Stimulated activated CD8-positive, alpha-beta memory T cell treated with anti-CD3 and anti-CD28 coated beads, Interleukin-4, amount 100 ng/mL, for 48 hours (primary cell): ENCODE results near the gene CHN2.
"Not testable (repeated sequence)": the region's sequence is repeated elsewhere in the genome, so short reads cannot be mapped to it uniquely, and the experiment has no call there.

Experiments
- DNase-seq: peaks from one replicate; pipeline ENCODE4 v3.0.0-alpha.2; 2020

The CHN2 gene

DNA sequence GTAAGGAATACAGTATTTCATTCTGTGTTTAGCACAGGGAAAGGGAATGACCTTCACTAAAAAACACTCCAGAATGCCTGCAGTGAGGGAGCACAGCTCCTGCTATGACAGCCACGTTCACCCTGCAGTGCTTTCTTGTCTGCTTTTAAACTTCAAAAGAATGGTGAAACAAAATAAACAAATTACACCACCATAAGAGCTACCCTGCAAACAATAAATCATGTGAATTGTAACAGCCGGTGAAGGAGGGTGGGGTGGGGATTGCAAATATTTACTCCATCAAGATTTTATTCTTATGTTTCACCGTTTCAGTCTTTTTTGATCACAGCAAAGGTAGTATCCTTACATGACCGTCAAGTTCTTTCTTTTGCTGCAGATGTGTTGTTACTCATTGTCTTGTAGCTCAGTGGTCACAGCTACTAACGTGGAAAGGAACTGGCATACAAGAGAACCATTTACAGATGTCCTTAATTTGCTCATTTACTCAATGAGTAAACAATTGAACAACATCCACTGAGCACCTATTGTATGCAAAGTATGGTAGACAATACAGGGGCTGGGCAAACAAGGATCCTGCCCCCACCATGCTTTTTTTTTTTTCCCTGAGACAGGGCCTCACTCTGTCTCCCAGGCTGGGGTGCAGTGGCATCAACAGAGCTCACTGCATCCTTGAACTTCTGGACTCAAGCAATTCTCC lies 4.1 kb upstream of the CHN2 start:
- no peak for DNase-seq

GRCh38 chr7:29192323-29192722 lies 2.3 kb upstream of the CHN2 start:
- DNase-seq, result no peak

- DNase-seq, result no peak
Measured at GRCh38 chr7:29192811-29193210, 1.8 kb upstream of the CHN2 start.

DNA sequence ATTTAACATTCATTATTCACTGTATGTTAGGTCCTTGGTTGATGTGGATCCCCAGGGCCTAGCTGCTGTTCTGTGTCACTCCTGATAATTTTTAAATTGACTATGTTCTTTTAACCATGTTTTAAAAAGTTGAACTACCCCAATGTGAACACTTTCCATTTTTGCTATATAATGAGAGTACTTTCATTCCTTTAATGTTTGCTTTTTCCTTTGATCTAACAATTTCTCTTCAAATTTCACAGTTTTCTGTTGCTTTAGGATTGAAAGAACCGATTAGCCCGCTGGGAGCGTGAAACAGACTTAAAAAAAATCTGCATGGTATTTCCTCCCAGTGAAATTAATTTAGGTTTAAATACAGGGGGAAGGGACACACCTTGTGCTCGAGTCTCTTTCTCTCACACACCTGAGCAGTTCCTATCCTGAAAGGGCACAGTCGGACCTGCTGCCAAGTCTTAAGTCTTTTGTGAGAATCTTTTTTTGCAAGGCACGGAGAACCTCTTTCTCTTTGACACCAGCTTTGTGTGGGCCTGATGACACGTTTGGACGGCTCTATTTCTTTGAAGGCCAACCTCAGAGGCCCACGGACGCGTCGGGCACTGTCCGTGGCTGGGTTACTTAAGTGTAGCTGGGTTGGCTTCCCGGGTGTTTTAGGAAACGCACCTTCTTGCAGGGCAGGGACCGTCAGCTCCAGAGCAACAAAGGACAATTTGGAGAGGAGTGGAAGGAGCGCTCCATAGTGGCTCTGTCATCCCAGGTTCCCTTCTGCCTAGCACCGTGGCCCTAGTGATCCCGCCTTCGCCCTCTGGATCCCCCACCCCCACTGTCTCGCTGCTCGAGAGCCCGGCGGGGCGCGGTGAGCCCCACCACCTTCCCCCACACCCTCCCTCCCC lies 1.0 kb upstream of the CHN2 start:
- DNase-seq, result no peak

GRCh38 chr7:29194206-29194593 lies 375 bp upstream of the CHN2 start:
- DNase-seq, result no peak

- DNase-seq, result no peak
Measured at GRCh38 chr7:29196191-29196590, 1.6 kb downstream of the CHN2 start.

GRCh38 chr7:29196971-29197595 lies 2.5 kb downstream of the CHN2 start:
- DNase-seq, result no peak

DNA sequence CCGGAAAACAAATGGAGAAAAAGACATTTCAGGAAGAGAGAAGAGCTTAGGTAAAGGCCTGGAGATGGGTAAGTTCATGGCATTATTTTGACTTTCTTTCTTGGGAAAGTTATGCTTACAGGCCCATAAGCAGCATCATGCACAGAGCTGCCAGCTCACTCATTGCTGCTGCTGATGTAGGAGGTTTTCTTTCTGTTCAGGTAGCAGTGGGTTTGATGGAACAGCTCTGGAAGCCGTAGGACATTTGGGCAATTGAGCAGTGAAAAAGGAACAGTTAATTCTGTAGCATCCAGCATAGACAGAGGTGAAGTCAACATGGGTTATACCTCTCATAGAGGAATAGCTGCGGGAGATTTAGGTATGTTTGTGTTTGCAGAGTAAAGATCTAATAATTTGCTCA lies 3.3 kb downstream of the CHN2 start:
- no peak for DNase-seq

DNA sequence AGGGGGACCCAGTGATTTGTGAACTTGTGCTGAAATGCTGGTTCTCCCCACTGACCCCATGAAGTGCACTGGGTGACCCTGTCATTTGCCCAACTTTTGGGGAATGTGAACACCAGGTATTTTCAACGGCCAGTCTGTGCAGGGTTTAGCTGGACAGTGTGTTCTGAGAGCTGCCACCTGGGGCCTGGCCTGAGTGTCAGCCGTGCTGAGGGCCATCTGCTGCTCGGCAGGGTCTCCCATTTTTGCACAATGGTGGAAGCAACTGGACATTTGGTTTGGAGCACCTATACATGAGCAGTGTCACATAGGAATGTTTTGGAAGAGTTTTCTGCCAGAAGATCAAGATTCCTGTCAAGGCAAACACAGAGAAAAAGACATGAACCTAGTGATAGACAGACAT lies 5.2 kb downstream of the CHN2 start:
- DNase-seq, result no peak

DNA sequence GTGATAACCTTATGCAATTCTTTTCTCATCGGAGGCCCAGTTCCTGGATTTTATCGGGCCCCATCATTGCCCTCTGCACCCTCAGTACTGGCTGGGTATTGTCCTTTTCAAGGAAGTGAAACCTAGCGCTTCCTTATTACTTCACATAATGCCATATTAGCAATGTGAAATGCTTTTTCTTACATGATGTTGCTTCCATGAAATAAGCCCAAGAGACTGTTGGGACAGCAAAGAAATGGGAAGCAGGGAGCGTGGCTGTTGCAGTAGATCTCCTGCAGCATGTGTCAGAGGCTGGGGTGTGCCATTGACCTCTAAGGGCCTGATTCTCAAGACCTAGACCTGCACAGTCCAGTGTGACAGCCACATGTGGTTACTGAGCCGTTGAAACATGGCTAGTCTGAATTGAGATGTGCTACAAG lies 8.1 kb downstream of the CHN2 start:
- DNase-seq, result no peak

DNA sequence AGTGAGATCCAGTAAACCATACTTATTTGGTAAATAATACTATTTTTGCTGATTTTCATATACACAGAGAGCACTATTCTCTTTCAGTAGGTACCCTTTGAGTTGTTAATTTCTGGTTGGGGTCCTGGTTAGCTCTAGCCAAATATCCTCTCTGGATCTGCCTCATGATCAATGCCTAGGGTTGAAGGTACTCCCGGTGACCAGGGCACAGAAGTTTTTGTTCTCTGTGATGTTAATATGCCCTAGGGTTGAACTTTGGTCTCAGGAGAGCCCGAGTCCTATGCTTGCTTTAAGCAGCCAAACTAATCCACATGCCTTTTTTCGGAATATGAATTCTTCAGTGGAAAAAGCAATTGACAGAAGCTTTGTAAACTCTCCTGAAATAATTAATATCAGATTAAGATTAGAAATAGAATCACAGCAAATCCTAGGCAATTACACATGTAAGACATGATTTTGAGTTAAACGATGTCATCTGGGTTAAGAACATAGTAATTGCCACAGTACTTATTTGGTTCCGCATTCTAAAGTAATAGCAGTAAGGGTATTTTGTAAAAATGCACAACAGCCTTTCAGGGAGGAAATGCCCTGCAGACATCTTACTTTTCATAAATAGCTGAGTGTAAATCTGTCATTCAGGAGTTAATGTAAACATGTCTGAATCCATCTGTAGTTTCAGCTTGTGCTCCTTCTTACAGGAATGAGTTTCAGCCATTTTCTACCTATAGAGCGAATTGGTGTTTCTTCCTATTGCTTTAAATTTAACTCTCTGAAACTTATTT lies 10.1 kb downstream of the CHN2 start:
- no peak for DNase-seq

DNA sequence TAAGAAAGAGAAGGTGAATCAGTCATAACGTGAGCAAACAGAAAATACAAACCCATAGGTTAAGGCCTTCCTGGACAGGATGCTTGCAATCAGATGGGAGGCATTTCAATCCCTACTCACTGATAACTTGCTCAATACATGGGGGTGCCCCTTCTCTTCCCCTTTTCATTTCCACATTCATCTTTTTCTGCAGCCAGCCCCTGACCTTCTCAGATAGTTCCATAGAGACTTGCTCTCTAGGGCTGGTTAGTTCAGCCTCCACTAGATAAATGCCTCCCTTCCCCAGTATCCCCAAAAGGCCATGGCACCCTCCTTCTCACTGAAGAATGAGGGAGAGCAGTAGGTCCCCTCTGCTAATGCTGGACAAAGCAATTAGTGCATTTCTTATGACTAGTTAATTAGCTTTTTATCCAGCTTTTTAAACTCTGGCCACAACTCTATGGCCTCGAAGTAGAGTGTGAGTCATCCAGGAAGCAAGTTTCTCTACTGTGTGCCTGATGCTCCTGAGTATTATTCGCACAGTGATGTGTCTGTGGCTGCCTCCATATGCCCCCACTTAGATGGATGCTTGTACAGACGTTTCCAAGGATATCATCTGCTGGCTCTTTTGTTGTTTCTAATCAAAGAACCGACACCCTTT lies 12.7 kb downstream of the CHN2 start:
- no peak for DNase-seq

DNA sequence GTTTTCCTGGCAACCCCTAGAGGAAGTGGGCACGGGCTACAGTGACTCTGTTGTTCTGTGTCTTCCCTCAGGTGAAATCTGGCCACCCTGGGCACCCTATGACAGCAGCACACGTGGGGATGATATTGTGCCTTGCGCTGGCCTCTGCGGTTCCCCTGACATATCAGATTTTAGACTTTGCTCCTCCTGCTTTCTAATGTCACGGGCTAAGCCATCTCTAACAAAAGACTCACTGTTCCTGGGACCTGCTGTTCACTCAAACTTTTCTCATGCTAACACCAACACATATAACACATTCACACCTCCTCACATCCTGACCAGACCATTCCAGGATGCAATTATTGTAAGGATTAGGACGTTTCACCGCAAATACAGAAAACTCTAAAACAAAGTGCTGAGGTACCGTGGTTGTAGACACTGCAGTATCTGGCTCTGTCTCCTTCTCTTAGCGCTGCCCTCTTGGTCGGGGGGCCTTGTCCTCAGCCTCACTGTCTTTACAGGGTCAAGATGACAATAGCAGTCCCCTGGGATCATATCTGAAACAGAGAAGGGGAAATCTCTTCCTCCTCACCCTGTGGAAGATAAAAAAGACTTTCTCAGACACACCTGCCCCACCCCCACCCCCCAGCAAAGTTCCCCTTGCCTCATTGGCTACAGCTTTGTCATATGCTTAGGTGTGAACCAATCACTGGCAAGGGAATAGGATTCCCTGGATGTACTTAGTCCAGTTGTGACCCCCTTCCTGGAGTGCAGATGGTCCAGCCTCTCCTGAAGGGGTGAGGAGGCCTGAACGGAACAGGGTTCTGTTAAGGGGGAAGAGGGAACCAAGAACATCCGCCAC lies 14.1 kb downstream of the CHN2 start:
- DNase-seq, result no peak

DNA sequence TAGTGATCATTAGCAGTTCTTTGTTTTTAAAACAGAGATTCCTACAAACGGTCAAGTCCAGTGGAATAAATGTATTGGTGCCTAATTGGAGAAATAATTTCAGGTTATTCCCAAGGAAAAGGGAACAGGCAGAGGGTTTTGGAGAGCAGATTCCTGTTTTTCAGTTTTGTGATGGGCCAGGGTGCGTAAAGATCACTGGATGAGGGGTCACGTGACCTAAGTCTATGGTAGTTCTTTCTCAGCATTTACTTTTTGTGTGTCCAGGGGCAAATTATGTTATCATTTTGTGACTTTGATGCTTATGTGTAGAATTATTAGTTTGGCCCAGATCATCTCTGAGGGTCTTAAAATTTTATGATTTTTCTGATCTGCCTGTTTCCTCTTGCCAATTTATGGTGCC lies 15.2 kb downstream of the CHN2 start:
- no peak for DNase-seq

DNA sequence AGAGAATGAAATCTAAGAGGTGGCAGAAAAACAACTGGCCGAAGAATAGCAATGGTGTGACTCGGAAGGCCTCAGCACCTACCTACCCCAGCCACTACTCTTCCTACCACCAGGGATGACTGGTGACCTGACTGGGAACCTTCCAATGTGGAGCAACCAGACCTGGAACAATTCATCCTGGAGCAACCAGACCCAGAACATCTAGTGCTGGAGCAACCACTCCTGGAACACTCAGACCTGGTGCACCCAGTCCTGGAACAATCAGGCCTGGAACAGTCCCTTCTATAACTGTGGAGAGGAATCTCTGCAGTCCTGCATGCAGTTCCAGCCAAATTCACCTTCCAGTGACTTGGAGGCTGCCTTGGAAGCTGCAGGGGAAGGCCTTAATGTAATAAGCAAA lies 18.2 kb downstream of the CHN2 start:
- DNase-seq, result not testable (repeated sequence)

DNA sequence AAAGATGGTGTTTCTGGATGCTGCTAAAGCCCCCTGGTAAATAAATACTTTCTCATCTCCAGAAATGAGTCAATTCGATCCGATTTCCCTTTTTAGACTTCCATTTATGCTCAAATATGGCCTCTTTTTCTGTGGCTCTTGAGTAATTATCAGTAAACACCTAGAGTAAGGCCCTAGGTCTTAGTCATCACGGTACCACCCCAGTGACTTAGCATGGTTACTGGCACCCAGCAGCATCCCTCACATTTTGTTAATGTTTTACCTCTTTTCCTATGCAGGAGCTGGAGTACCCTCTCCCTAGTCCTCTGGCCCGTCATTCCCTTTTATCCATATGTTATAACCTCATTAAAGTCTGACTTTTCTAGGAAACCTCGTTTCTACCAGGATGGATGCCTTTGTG lies 19.5 kb downstream of the CHN2 start:
- DNase-seq, result no peak

- DNase-seq, result no peak
Measured at GRCh38 chr7:29214816-29215215, 20.2 kb downstream of the CHN2 start.

GRCh38 chr7:29216128-29216527 lies 21.6 kb downstream of the CHN2 start:
- DNase-seq, result no peak

DNA sequence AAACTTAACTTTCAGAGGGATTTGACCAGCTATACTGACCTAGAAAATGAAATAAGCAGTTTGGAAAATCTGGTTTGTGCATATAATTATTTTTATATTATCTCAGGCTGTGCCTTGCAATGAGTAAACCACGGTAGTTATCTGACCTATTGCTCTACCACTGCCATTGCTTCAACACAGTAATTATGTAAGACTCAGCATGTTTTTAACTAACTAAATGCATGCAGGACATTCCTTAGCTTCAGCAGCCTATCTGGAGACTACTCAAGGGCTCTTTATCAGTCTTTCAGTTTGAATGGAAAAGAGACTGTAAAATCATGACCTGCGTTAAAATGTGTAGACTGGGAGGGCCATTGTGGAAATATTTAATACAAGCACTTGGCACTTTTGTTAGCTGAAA lies 22.5 kb downstream of the CHN2 start:
- DNase-seq, result no peak

GRCh38 chr7:29224726-29225125 lies 30.2 kb downstream of the CHN2 start:
- no peak for DNase-seq

DNA sequence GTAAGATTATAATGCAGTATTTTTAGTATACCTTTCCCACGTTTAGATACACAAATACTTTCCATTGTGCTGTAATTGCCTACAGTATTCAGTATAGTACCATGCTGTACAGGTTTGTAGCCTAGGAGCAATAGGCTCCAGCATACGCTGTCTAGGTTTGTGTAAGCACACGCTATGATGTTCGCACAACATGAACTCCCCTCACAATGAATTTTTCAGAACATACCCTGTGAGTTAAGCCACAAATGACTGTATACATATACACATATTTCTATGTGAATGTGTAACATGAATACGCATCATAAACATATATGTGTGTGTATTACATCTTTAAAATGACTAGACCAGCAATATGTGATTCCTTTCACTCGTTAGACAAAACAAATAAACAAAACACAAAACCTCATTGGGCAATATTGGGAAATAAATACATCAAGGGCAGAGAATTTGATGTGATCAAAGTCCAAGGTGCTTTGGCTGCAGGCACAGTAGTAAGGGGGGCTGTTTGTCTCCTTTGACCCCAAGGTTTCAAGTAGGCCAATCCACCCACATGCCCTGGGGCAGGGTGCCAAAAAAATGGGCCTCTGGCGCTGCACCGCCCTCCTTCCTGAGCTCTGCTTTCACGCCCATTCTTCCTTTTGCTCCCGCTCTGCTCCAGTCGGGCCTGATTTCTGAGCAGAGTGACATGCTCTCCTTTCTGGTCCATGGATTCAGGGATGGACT lies 33.9 kb downstream of the CHN2 start:
- DNase-seq, result no peak
